HEK293 (cell line): Measurements from ENCODE around the gene LSMEM2.

ENCODE experiments used
- EGR2 ChIP-seq: fragments of 450-650 bp; formaldehyde crosslinking; IDR thresholded peaks from 2 replicates; pipeline ENCODE4 v1.5.1; 2016; ENCODE audit warnings: low read depth, missing biosample characterization, missing genetic modification characterization
- GLIS1 ChIP-seq: fragments of 450-650 bp; formaldehyde crosslinking; IDR thresholded peaks from 2 replicates; pipeline ENCODE4 v1.5.1; 2016; ENCODE audit warnings: missing biosample characterization, missing genetic modification characterization
- KLF7 ChIP-seq: fragments of 450-650 bp; formaldehyde crosslinking; IDR thresholded peaks from 2 replicates; pipeline ENCODE4 v1.5.1; 2016; ENCODE audit warnings: missing biosample characterization, missing genetic modification characterization, borderline replicate concordance
- KLF9 ChIP-seq: fragments of 450-650 bp; formaldehyde crosslinking; IDR thresholded peaks from 2 replicates; pipeline ENCODE4 v1.5.1; 2016; ENCODE audit warnings: missing biosample characterization, missing genetic modification characterization, low read depth
- YY2 ChIP-seq: fragments of 450-650 bp; formaldehyde crosslinking; IDR thresholded peaks from 2 replicates; pipeline ENCODE4 v1.5.1; 2016; ENCODE audit warnings: missing biosample characterization, missing genetic modification characterization
- ZNF138 ChIP-seq: fragments of 450-650 bp; formaldehyde crosslinking; IDR thresholded peaks from 2 replicates; pipeline ENCODE4 v1.5.1; 2016; ENCODE audit warnings: missing biosample characterization, missing genetic modification characterization, borderline replicate concordance
- ZNF155 ChIP-seq: fragments of 450-650 bp; formaldehyde crosslinking; IDR thresholded peaks from 2 replicates; pipeline ENCODE4 v1.5.1; 2016; ENCODE audit warnings: missing biosample characterization, missing genetic modification characterization
- ZNF184 ChIP-seq: fragments of 450-650 bp; IDR thresholded peaks from 2 replicates; pipeline ENCODE4 v1.5.1; 2018; ENCODE audit warnings: missing biosample characterization, mild to moderate bottlenecking, missing genetic modification characterization
- ZNF214 ChIP-seq: fragments of 450-650 bp; formaldehyde crosslinking; IDR thresholded peaks from 2 replicates; pipeline ENCODE4 v1.5.1; 2017; ENCODE audit warnings: missing biosample characterization, mild to moderate bottlenecking, missing genetic modification characterization, borderline replicate concordance
- ZNF292 ChIP-seq: fragments of 450-650 bp; formaldehyde crosslinking; IDR thresholded peaks from 2 replicates; pipeline ENCODE4 v1.5.1; 2016; ENCODE audit warnings: low read depth, missing biosample characterization, missing genetic modification characterization, borderline replicate concordance
- ZNF37A ChIP-seq: fragments of 450-650 bp; IDR thresholded peaks from 2 replicates; pipeline ENCODE4 v1.5.1; 2018; ENCODE audit warnings: missing biosample characterization, missing genetic modification characterization
- ZNF391 ChIP-seq: fragments of 450-650 bp; formaldehyde crosslinking; IDR thresholded peaks from 2 replicates; pipeline ENCODE4 v1.5.1; 2016; ENCODE audit warnings: low read depth, missing biosample characterization, missing genetic modification characterization, borderline replicate concordance
- ZNF530 ChIP-seq: fragments of 450-650 bp; formaldehyde crosslinking; IDR thresholded peaks from 2 replicates; pipeline ENCODE4 v1.5.1; 2016; ENCODE audit warnings: low read depth, missing biosample characterization, missing genetic modification characterization
- ZNF596 ChIP-seq: fragments of 450-650 bp; IDR thresholded peaks from 2 replicates; pipeline ENCODE4 v1.5.0; 2018; ENCODE audit warnings: missing biosample characterization, mild to moderate bottlenecking, missing genetic modification characterization, moderate library complexity
- ZNF624 ChIP-seq: fragments of 450-650 bp; formaldehyde crosslinking; IDR thresholded peaks from 2 replicates; pipeline ENCODE4 v1.5.1; 2017; ENCODE audit warnings: missing biosample characterization, missing genetic modification characterization
- ZNF629 ChIP-seq: fragments of 450-650 bp; formaldehyde crosslinking; IDR thresholded peaks from 2 replicates; pipeline ENCODE4 v1.5.1; 2017; ENCODE audit warnings: missing biosample characterization, missing genetic modification characterization
- ZNF830 ChIP-seq: fragments of 450-650 bp; IDR thresholded peaks from 2 replicates; pipeline ENCODE4 v1.5.0; 2018; ENCODE audit warnings: missing biosample characterization, missing genetic modification characterization, low read depth, mild to moderate bottlenecking, moderate library complexity
- ZXDB ChIP-seq: fragments of 450-650 bp; formaldehyde crosslinking; IDR thresholded peaks from 2 replicates; pipeline ENCODE4 v1.5.1; 2016; ENCODE audit warnings: missing biosample characterization, missing genetic modification characterization
- TF ChIP-seq, protein P1 (sequence below): fragments of 450-650 bp; IDR thresholded peaks from 2 replicates; pipeline ENCODE4 v1.5.1; 2018; ENCODE audit warnings: missing biosample characterization, mild to moderate bottlenecking, missing genetic modification characterization
- TF ChIP-seq, protein P2 (sequence below): fragments of 450-650 bp; formaldehyde crosslinking; optimal IDR thresholded peaks from 2 replicates; pipeline ENCODE3; 2016; ENCODE audit warnings: missing biosample characterization, mild to moderate bottlenecking, missing genetic modification characterization
- TF ChIP-seq, protein P3 (sequence below): sonication (generic); formaldehyde crosslinking; IDR thresholded peaks from 2 replicates; pipeline ENCODE4 v1.8.1; 2022; ENCODE audit warnings: mild to moderate bottlenecking, moderate library complexity, missing genetic modification reagents
- TF ChIP-seq, protein P4 (sequence below): fragments of 450-650 bp; formaldehyde crosslinking; IDR thresholded peaks from 2 replicates; pipeline ENCODE4 v1.5.1; 2016; ENCODE audit warnings: missing biosample characterization, missing genetic modification characterization, borderline replicate concordance
- TF ChIP-seq, protein P5 (sequence below): fragments of 450-650 bp; formaldehyde crosslinking; IDR thresholded peaks from 2 replicates; pipeline ENCODE4 v1.5.1; 2016; ENCODE audit warnings: missing biosample characterization, missing genetic modification characterization
- TF ChIP-seq, protein P6 (sequence below): fragments of 450-650 bp; formaldehyde crosslinking; IDR thresholded peaks from 2 replicates; pipeline ENCODE4 v1.5.1; 2016; ENCODE audit warnings: missing biosample characterization, missing genetic modification characterization
- TF ChIP-seq, protein P7 (sequence below): fragments of 450-650 bp; IDR thresholded peaks from 2 replicates; pipeline ENCODE4 v1.5.1; 2018; ENCODE audit warnings: missing biosample characterization, missing genetic modification characterization

The LSMEM2 gene

DNA sequence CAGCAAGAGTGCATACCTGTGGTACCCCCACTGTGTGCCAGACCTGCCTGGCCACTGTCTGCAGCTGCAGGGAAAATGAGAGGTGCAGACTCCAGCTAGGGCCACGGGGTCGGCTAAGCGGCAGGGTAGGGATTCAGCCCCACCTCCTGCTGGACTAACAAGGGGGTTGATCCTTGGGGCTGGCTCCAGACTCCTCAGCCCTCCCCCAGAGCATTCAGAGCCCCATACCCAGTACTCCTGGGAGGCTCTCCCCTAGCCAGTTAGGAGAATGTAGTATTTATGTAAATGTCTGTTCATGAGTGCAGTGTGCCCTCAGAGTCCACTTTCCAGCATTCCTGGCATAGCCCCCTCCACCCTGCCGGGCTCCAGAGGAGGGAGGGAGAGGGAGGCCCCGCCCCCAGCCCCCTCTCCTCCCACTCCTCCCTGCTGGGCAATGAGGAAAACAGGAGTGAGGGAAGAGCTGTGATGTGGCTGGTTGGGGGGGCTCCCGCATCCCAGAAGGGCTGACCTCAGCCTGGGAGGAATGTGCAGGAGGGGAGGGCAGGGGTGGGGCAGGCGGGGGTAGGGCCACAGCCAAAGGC is 14.4 kb upstream of the LSMEM2 start (continued):
- TF ChIP-seq ZNF138 (tag by site-specific recombination) (no peak), ZXDB (peak; percentile 98), ZNF292 (tag by site-specific recombination) (no peak), GLIS1 (tag by site-specific recombination) (peak; percentile 84), EGR2 (tag by site-specific recombination) (peak; percentile 79), YY2 (tag by site-specific recombination) (no peak), ZNF155 (tag by site-specific recombination) (no peak), ZNF391 (tag by site-specific recombination) (no peak), ZNF184 (tag by site-specific recombination) (no peak), ZNF214 (no peak), KLF9 (tag by site-specific recombination) (peak; percentile 74), ZNF37A (tag by site-specific recombination) (no peak), ZNF596 (tag by site-specific recombination) (no peak), ZNF530 (no peak), ZNF629 (tag by site-specific recombination) (peak; percentile 83), KLF7 (tag by site-specific recombination) (no peak), ZNF830 (tag by site-specific recombination) (no peak), ZNF624 (tag by site-specific recombination) (no peak)
- TF ChIP-seq, protein P1, sequence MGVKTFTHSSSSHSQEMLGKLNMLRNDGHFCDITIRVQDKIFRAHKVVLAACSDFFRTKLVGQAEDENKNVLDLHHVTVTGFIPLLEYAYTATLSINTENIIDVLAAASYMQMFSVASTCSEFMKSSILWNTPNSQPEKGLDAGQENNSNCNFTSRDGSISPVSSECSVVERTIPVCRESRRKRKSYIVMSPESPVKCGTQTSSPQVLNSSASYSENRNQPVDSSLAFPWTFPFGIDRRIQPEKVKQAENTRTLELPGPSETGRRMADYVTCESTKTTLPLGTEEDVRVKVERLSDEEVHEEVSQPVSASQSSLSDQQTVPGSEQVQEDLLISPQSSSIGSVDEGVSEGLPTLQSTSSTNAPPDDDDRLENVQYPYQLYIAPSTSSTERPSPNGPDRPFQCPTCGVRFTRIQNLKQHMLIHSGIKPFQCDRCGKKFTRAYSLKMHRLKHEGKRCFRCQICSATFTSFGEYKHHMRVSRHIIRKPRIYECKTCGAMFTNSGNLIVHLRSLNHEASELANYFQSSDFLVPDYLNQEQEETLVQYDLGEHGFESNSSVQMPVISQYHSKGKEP, result no peak
- TF ChIP-seq, protein P2, sequence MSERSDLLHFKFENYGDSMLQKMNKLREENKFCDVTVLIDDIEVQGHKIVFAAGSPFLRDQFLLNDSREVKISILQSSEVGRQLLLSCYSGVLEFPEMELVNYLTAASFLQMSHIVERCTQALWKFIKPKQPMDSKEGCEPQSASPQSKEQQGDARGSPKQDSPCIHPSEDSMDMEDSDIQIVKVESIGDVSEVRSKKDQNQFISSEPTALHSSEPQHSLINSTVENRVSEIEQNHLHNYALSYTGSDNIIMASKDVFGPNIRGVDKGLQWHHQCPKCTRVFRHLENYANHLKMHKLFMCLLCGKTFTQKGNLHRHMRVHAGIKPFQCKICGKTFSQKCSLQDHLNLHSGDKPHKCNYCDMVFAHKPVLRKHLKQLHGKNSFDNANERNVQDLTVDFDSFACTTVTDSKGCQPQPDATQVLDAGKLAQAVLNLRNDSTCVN, result no peak
- TF ChIP-seq, protein P3, sequence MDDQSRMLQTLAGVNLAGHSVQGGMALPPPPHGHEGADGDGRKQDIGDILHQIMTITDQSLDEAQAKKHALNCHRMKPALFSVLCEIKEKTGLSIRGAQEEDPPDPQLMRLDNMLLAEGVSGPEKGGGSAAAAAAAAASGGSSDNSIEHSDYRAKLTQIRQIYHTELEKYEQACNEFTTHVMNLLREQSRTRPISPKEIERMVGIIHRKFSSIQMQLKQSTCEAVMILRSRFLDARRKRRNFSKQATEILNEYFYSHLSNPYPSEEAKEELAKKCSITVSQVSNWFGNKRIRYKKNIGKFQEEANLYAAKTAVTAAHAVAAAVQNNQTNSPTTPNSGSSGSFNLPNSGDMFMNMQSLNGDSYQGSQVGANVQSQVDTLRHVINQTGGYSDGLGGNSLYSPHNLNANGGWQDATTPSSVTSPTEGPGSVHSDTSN, result no peak
- TF ChIP-seq, protein P4, sequence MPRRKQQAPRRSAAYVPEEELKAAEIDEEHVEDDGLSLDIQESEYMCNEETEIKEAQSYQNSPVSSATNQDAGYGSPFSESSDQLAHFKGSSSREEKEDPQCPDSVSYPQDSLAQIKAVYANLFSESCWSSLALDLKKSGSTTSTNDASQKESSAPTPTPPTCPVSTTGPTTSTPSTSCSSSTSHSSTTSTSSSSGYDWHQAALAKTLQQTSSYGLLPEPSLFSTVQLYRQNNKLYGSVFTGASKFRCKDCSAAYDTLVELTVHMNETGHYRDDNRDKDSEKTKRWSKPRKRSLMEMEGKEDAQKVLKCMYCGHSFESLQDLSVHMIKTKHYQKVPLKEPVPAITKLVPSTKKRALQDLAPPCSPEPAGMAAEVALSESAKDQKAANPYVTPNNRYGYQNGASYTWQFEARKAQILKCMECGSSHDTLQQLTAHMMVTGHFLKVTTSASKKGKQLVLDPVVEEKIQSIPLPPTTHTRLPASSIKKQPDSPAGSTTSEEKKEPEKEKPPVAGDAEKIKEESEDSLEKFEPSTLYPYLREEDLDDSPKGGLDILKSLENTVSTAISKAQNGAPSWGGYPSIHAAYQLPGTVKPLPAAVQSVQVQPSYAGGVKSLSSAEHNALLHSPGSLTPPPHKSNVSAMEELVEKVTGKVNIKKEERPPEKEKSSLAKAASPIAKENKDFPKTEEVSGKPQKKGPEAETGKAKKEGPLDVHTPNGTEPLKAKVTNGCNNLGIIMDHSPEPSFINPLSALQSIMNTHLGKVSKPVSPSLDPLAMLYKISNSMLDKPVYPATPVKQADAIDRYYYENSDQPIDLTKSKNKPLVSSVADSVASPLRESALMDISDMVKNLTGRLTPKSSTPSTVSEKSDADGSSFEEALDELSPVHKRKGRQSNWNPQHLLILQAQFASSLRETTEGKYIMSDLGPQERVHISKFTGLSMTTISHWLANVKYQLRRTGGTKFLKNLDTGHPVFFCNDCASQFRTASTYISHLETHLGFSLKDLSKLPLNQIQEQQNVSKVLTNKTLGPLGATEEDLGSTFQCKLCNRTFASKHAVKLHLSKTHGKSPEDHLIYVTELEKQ (tag by site-specific recombination), result no peak
- TF ChIP-seq, protein P5, sequence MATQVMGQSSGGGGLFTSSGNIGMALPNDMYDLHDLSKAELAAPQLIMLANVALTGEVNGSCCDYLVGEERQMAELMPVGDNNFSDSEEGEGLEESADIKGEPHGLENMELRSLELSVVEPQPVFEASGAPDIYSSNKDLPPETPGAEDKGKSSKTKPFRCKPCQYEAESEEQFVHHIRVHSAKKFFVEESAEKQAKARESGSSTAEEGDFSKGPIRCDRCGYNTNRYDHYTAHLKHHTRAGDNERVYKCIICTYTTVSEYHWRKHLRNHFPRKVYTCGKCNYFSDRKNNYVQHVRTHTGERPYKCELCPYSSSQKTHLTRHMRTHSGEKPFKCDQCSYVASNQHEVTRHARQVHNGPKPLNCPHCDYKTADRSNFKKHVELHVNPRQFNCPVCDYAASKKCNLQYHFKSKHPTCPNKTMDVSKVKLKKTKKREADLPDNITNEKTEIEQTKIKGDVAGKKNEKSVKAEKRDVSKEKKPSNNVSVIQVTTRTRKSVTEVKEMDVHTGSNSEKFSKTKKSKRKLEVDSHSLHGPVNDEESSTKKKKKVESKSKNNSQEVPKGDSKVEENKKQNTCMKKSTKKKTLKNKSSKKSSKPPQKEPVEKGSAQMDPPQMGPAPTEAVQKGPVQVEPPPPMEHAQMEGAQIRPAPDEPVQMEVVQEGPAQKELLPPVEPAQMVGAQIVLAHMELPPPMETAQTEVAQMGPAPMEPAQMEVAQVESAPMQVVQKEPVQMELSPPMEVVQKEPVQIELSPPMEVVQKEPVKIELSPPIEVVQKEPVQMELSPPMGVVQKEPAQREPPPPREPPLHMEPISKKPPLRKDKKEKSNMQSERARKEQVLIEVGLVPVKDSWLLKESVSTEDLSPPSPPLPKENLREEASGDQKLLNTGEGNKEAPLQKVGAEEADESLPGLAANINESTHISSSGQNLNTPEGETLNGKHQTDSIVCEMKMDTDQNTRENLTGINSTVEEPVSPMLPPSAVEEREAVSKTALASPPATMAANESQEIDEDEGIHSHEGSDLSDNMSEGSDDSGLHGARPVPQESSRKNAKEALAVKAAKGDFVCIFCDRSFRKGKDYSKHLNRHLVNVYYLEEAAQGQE, result no peak
- TF ChIP-seq, protein P6, sequence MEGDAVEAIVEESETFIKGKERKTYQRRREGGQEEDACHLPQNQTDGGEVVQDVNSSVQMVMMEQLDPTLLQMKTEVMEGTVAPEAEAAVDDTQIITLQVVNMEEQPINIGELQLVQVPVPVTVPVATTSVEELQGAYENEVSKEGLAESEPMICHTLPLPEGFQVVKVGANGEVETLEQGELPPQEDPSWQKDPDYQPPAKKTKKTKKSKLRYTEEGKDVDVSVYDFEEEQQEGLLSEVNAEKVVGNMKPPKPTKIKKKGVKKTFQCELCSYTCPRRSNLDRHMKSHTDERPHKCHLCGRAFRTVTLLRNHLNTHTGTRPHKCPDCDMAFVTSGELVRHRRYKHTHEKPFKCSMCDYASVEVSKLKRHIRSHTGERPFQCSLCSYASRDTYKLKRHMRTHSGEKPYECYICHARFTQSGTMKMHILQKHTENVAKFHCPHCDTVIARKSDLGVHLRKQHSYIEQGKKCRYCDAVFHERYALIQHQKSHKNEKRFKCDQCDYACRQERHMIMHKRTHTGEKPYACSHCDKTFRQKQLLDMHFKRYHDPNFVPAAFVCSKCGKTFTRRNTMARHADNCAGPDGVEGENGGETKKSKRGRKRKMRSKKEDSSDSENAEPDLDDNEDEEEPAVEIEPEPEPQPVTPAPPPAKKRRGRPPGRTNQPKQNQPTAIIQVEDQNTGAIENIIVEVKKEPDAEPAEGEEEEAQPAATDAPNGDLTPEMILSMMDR (tag by site-specific recombination), result no peak
- TF ChIP-seq, protein P7, sequence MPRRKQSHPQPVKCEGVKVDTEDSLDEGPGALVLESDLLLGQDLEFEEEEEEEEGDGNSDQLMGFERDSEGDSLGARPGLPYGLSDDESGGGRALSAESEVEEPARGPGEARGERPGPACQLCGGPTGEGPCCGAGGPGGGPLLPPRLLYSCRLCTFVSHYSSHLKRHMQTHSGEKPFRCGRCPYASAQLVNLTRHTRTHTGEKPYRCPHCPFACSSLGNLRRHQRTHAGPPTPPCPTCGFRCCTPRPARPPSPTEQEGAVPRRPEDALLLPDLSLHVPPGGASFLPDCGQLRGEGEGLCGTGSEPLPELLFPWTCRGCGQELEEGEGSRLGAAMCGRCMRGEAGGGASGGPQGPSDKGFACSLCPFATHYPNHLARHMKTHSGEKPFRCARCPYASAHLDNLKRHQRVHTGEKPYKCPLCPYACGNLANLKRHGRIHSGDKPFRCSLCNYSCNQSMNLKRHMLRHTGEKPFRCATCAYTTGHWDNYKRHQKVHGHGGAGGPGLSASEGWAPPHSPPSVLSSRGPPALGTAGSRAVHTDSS (tag by site-specific recombination), result no peak
